GF-D8 (cell line): ENCODE data around the gene SDR42E1.

ENCODE experiments used
- DNase-seq: peaks from one replicate; lab custom pipeline; 2025; lab: John Stamatoyannopoulos, UW

SDR42E1 gene

GRCh38 chr16:82011199-82011641 is at the start of gene SDR42E1:
SDR42E1 (minus strand) TSS chr16:82011470; CDS start chr16:82000858, 10,612 bp downstream.
- no peak for DNase-seq

GRCh38 chr16:82059983-82060421 is 48.7 kb upstream of the SDR42E1 start:
- no peak for DNase-seq

- DNase-seq: no peak
Observed at GRCh38 chr16:82059161-82059982, 48.1 kb upstream of the SDR42E1 start.

GRCh38 chr16:82056550-82056896 is 45.3 kb upstream of the SDR42E1 start:
- no peak for DNase-seq

GRCh38 chr16:82055728-82056549 is 44.7 kb upstream of the SDR42E1 start:
- DNase-seq: no peak

- DNase-seq: no peak
Observed at GRCh38 chr16:82055117-82055516, 43.8 kb upstream of the SDR42E1 start.

GRCh38 chr16:82051656-82052055 is 40.4 kb upstream of the SDR42E1 start:
- DNase-seq: no peak

- no peak for DNase-seq
Observed at GRCh38 chr16:82050909-82051357, 39.7 kb upstream of the SDR42E1 start.

- DNase-seq: no peak
Observed at GRCh38 chr16:82050506-82050905, 39.2 kb upstream of the SDR42E1 start.

- no peak for DNase-seq
Observed at GRCh38 chr16:82049484-82049883, 38.2 kb upstream of the SDR42E1 start.

- no peak for DNase-seq
Observed at GRCh38 chr16:82047787-82048186, 36.5 kb upstream of the SDR42E1 start.

GRCh38 chr16:82047374-82047773 is 36.1 kb upstream of the SDR42E1 start:
- no peak for DNase-seq

- no peak for DNase-seq
Observed at GRCh38 chr16:82046941-82047340, 35.7 kb upstream of the SDR42E1 start.

- no peak for DNase-seq
Observed at GRCh38 chr16:82046541-82046940, 35.3 kb upstream of the SDR42E1 start.

GRCh38 chr16:82045465-82045864 is 34.2 kb upstream of the SDR42E1 start:
- no peak for DNase-seq

GRCh38 chr16:82044585-82044911 is 33.3 kb upstream of the SDR42E1 start:
- no peak for DNase-seq

GRCh38 chr16:82043680-82044584 is 32.7 kb upstream of the SDR42E1 start:
- DNase-seq: no peak

GRCh38 chr16:82042846-82043245 is 31.6 kb upstream of the SDR42E1 start:
- no peak for DNase-seq

- no peak for DNase-seq
Observed at GRCh38 chr16:82042144-82042543, 30.9 kb upstream of the SDR42E1 start.

- no peak for DNase-seq
Observed at GRCh38 chr16:82041542-82041941, 30.3 kb upstream of the SDR42E1 start.

- no peak for DNase-seq
Observed at GRCh38 chr16:82040296-82040695, 29.0 kb upstream of the SDR42E1 start.

- no peak for DNase-seq
Observed at GRCh38 chr16:82037666-82038065, 26.4 kb upstream of the SDR42E1 start.
